HG03095 (cell line): ENCODE results near the gene ADRA1B.

Experiments
- ATAC-seq: cut with Tn5 transposase; IDR thresholded peaks from one replicate; pipeline ENCODE4 v1.9.1; 2021; ENCODE audit warnings: moderate library complexity; ENCODE audit not compliant: unreplicated experiment

Gene ADRA1B

GRCh38 chr5:159923008-159923407 lies 6.7 kb downstream of the ADRA1B start:
- no peak for ATAC-seq

- ATAC-seq = no peak
These were observed 12.0 kb downstream of the ADRA1B start for GRCh38 chr5:159928122-159928909.

GRCh38 chr5:159929176-159929575 lies 12.9 kb downstream of the ADRA1B start:
- no peak for ATAC-seq

- no peak for ATAC-seq
These were observed 17.5 kb downstream of the ADRA1B start for GRCh38 chr5:159933531-159934485.

- no peak for ATAC-seq
These were observed 19.7 kb downstream of the ADRA1B start for GRCh38 chr5:159935946-159936345.

- ATAC-seq = no peak
These were observed 20.5 kb downstream of the ADRA1B start for GRCh38 chr5:159936686-159937329.

GRCh38 chr5:159937580-159937979 lies 21.3 kb downstream of the ADRA1B start:
- no peak for ATAC-seq

GRCh38 chr5:159943326-159943725 lies 27.0 kb downstream of the ADRA1B start:
- no peak for ATAC-seq

- ATAC-seq = no peak
These were observed 27.8 kb downstream of the ADRA1B start for GRCh38 chr5:159944056-159944600.

GRCh38 chr5:159945359-159945758 lies 29.1 kb downstream of the ADRA1B start:
- no peak for ATAC-seq

- no peak for ATAC-seq
These were observed 31.6 kb downstream of the ADRA1B start for GRCh38 chr5:159947708-159948358.

- no peak for ATAC-seq
These were observed 35.1 kb downstream of the ADRA1B start for GRCh38 chr5:159951387-159951786.

- no peak for ATAC-seq
These were observed 35.6 kb downstream of the ADRA1B start for GRCh38 chr5:159951834-159952233.

- no peak for ATAC-seq
These were observed 37.3 kb downstream of the ADRA1B start for GRCh38 chr5:159953609-159954008.

GRCh38 chr5:159955056-159955624 lies 38.9 kb downstream of the ADRA1B start:
- ATAC-seq = no peak

GRCh38 chr5:159956074-159956473 lies 39.8 kb downstream of the ADRA1B start:
- ATAC-seq = no peak

- no peak for ATAC-seq
These were observed 45.2 kb downstream of the ADRA1B start for GRCh38 chr5:159961176-159962160.

- ATAC-seq = no peak
These were observed 45.9 kb downstream of the ADRA1B start for GRCh38 chr5:159962214-159962613.

GRCh38 chr5:159963935-159964334 lies 47.7 kb downstream of the ADRA1B start:
- no peak for ATAC-seq
